ENCODE data around the gene MAP1B.
"Not testable (repeated sequence)": the region's sequence is repeated elsewhere in the genome, so short reads cannot be mapped to it uniquely, and the experiment has no call there.

GRCh38 chr5:72089713-72090112 lies 17.6 kb upstream of the MAP1B start:
- not testable (repeated sequence) for TF ChIP-seq CTCF (conservative IDR thresholded peaks at IDR 0.05; ENCODE audit: low read depth, low read length); EZH2 (IDR thresholded peaks at IDR 0.05; ENCODE audit: borderline replicate concordance, low read depth, low read length, poor library complexity, severe bottlenecking)
